Tibial artery (tissue), 4 donors: ENCODE results near the gene FAM184B.

Experiments used
- DNase-seq, 2 donors: peaks; one replicate each; pipeline ENCODE4 v3.0.0-alpha.2; 2019
- H3K27ac ChIP-seq, 2 donors: fragments of 200-600 bp; sonication (generic) in 1 of 2; 1 replicate in 1 of 2; 2 replicates in 1 of 2; pipeline ENCODE4 v1.5.1; 2018 to 2019; ENCODE audit warnings: mild to moderate bottlenecking in 1 of 2
- H3K27me3 ChIP-seq, 2 donors: fragments of 200-600 bp; sonication (generic) in 1 of 2; one replicate each; pipeline versions ENCODE4 v1.5.1 to v1.6.0; 2016 to 2019
- H3K36me3 ChIP-seq, 3 donors: fragments of 200-600 bp; sonication (generic) in 2 of 3; one replicate each; pipeline ENCODE4 v1.5.1; 2016 to 2019; ENCODE audit warnings: mild to moderate bottlenecking in 2 of 3
- H3K4me1 ChIP-seq, 4 donors: fragments of 200-600 bp; sonication (generic) in 2 of 4; 1 replicate in 3 of 4; 2 replicates in 1 of 4; pipeline ENCODE4 v1.5.1; 2016 to 2019
- H3K4me3 ChIP-seq, 2 donors: fragments of 200-600 bp; sonication (generic) in 1 of 2; 1 replicate in 1 of 2; 2 replicates in 1 of 2; pipeline ENCODE4 v1.5.1; 2018 to 2019; ENCODE audit warnings: mild to moderate bottlenecking in 2 of 2
- H3K9me3 ChIP-seq, 3 donors: fragments of 200-600 bp; sonication (generic) in 1 of 3; one replicate each; pipeline ENCODE4 v1.5.1; 2016 to 2019
- CTCF ChIP-seq, 2 experiments: fragments of 200-600 bp in 1 of 2; fragments of 450-650 bp in 1 of 2; IDR thresholded peaks; one replicate each; pipeline ENCODE4 v1.5.1; 2017 to 2019; ENCODE audit warnings: antibody characterized with exemption in 2 of 2, mild to moderate bottlenecking in 1 of 2, moderate library complexity in 1 of 2
- intact Hi-C: fragments of 100-400 bp; cut with DNase I; formaldehyde crosslinking; loops from one replicate; pipeline ENCODE4 v1.15.0; 2023; ENCODE audit warnings: low total_unique reads

FAM184B gene

GRCh38 chr4:17682222-17682566, 99.2 kb downstream of the FAM184B start:
- H3K27ac ChIP-seq, result no peak overlapping the region

GRCh38 chr4:17681281-17682221, 99.9 kb downstream of the FAM184B start:
- DNase-seq, result no peak
- H3K4me1 ChIP-seq, result no peaks in the 10 kb centered on the region
- H3K27me3 ChIP-seq, result no peaks in the 10 kb centered on the region
- intact Hi-C loops, result no loop called here
- no peak overlapping the region for H3K4me3 ChIP-seq
- no peak overlapping the region for H3K27ac ChIP-seq
- no peaks in the 10 kb centered on the region for H3K36me3 ChIP-seq
- no peak for TF ChIP-seq CTCF (IDR thresholded peaks at IDR 0.05)
- H3K9me3 ChIP-seq, result no peaks in the 10 kb centered on the region

More at GRCh38 chr4:17682222-17682566, 99.2 kb downstream of the FAM184B start:
- no peaks in the 10 kb centered on the region for H3K27me3 ChIP-seq
- DNase-seq, result no peak
- H3K4me1 ChIP-seq, result no peaks in the 10 kb centered on the region
- no peak overlapping the region for H3K4me3 ChIP-seq
- no peaks in the 10 kb centered on the region for H3K9me3 ChIP-seq
- no peaks in the 10 kb centered on the region for H3K36me3 ChIP-seq
- no peak for TF ChIP-seq CTCF (IDR thresholded peaks at IDR 0.05)
- intact Hi-C loops, result no loop called here

- no peaks in the 10 kb centered on the region for H3K9me3 ChIP-seq
- DNase-seq, result no peak
These were observed 100.7 kb downstream of the FAM184B start for GRCh38 chr4:17680559-17681280.

GRCh38 chr4:17670423-17670822, 111.0 kb downstream of the FAM184B start:
- Histone ChIP-seq H3K27me3 (no peaks in the 10 kb centered on the region), H3K36me3 (no peaks in the 10 kb centered on the region), H3K9me3 (peaks cover 0 to 8% (median 6%) of the 10 kb centered on the region in 3 donors), H3K4me1 (no peaks in the 10 kb centered on the region), H3K4me3 (no peak overlapping the region), H3K27ac (no peak overlapping the region)
- intact Hi-C loops, result no loop called here
- TF ChIP-seq CTCF (IDR thresholded peaks at IDR 0.05), result no peak
- DNase-seq, result no peak

More at GRCh38 chr4:17680559-17681280, 100.7 kb downstream of the FAM184B start:
- no peak overlapping the region for H3K27ac ChIP-seq
- TF ChIP-seq CTCF (IDR thresholded peaks at IDR 0.05), result no peak
- no peak overlapping the region for H3K4me3 ChIP-seq
- intact Hi-C loops, result no loop called here
- no peaks in the 10 kb centered on the region for H3K4me1 ChIP-seq
- H3K36me3 ChIP-seq, result no peaks in the 10 kb centered on the region
- no peaks in the 10 kb centered on the region for H3K27me3 ChIP-seq

GRCh38 chr4:17667653-17668201, 113.7 kb downstream of the FAM184B start:
- no peak for TF ChIP-seq CTCF (IDR thresholded peaks at IDR 0.05)
- H3K9me3 ChIP-seq, result peaks cover 0 to 8% (median 6%) of the 10 kb centered on the region in 3 donors
- no peak overlapping the region for H3K27ac ChIP-seq
- intact Hi-C loops, result no loop called here
- H3K27me3 ChIP-seq, result no peaks in the 10 kb centered on the region
- no peaks in the 10 kb centered on the region for H3K36me3 ChIP-seq
- H3K4me3 ChIP-seq, result no peak overlapping the region
- H3K4me1 ChIP-seq, result no peaks in the 10 kb centered on the region
- DNase-seq, result no peak
